ENCODE results near the gene KHK. TPM values are rescaled to one million over a fixed set of nuclear protein-coding genes. Genes with fewer than 3 reads are reported as not detected.
A peak's percentile ranks its signal among the peaks of the same experiment; 100 is the strongest.

Gene KHK
- total and polyA plus RNA-seq, 9 of the 15 experiments (the other 6 are each of a cell fraction or from before 2014, with no cell fraction given) = 1.5 to 10.7 (median 5.2) TPM

DNA sequence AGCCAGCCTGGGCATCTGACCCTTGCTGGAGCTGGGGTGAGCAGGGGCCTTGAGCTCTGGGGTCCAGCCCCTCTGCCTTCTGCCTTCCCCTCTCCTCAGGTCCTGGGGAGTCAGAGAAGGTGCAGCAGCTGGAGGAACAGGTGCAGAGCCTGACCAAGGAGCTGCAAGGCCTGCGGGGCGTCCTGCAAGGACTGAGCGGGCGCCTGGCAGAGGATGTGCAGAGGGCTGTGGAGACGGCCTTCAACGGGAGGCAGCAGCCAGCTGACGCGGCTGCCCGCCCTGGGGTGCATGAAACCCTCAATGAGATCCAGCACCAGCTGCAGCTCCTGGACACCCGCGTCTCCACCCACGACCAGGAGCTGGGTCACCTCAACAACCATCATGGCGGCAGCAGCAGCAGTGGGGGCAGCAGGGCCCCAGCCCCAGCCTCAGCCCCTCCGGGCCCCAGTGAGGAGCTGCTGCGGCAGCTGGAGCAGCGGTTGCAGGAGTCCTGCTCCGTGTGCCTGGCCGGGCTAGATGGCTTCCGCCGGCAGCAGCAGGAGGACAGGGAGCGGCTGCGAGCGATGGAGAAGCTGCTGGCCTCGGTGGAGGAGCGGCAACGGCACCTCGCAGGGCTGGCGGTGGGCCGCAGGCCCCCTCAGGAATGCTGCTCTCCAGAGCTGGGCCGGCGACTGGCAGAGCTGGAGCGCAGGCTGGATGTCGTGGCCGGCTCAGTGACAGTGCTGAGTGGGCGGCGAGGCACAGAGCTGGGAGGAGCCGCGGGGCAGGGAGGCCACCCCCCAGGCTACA lies 4.4 kb upstream of the KHK start:
- H3K79me2 ChIP-seq (ENCODE audit: control insufficient read depth, insufficient read depth, low read length) = peaks cover 4% of the 10 kb centered on the region; the same call in 1 of the 3 replicates
- H2AFZ ChIP-seq (ENCODE audit: low read depth, low read length) = peak overlapping the region; percentile 90; the same call in 1 of the 2 replicates
- peaks cover 4% of the 10 kb centered on the region for H3K9me1 ChIP-seq (ENCODE audit: control insufficient read depth, insufficient read depth, low read length)
- intact Hi-C loops (cut with micrococcal nuclease) = loop anchor here (1.0 to 2.0 kb wide), 3 partner anchors 31 to 235 kb away; partner anchors contain the start of gene AGBL5
- no peaks in the 10 kb centered on the region for H4K20me1 ChIP-seq (replicated peaks; ENCODE audit: control insufficient read depth, insufficient read depth, low read length)
- 73% methylated on average over 24 of the region's 38 CpGs for WGBS (ENCODE audit: insufficient coverage, low coverage, missing lambda C conversion rate)
- no peak overlapping the region for H3K4me3 ChIP-seq
- CTCF ChIA-PET (ENCODE audit: low intra/inter-chr PET ratio) = no interaction called here
- no TSS peak for BruUV-seq (replicated peaks)
- ATAC-seq (no peak), DNase-seq (ENCODE audit: extremely low read depth in 1 of 4, low spot score in 3 of 4) (peak; percentile 41 to 56 (median 54)), FAIRE-seq (no peak)
- in situ Hi-C loops (cut with MboI) = no loop called here
- TF ChIP-seq NR4A1 (CRISPR knock-in tag; IDR thresholded peaks at IDR 0.05) = peak; percentile 9; the same call in 1 of the 2 replicates
- no peak for TF ChIP-seq NR4A1 (tag; IDR thresholded peaks at IDR 0.05)
- TF ChIP-seq ERF (CRISPR knock-in tag; IDR thresholded peaks at IDR 0.05) = 0 out of 2 replicates have a peak, but pooled peaks have one; percentile 47
- no peak for TF ChIP-seq NEUROD1 (IDR thresholded peaks at IDR 0.05; ENCODE audit: borderline replicate concordance, low read depth, low read length, partially characterized antibody)
- peak; percentile 45; the same call in 1 of the 2 replicates for TF ChIP-seq POLR2G (IDR thresholded peaks at IDR 0.05; ENCODE audit: low read depth, low read length)
- 0 out of 2 replicates have a peak, but pooled peaks have one; percentile 39 for TF ChIP-seq DMBX1 (CRISPR knock-in tag; IDR thresholded peaks at IDR 0.05; ENCODE audit: borderline replicate concordance)
- no peak for TF ChIP-seq NFE2L1 (tag; IDR thresholded peaks at IDR 0.05; ENCODE audit: borderline replicate concordance, low read depth)
- peak; percentile 78 for TF ChIP-seq EGR1 (conservative IDR thresholded peaks at IDR 0.05)
- TF ChIP-seq, protein P1, sequence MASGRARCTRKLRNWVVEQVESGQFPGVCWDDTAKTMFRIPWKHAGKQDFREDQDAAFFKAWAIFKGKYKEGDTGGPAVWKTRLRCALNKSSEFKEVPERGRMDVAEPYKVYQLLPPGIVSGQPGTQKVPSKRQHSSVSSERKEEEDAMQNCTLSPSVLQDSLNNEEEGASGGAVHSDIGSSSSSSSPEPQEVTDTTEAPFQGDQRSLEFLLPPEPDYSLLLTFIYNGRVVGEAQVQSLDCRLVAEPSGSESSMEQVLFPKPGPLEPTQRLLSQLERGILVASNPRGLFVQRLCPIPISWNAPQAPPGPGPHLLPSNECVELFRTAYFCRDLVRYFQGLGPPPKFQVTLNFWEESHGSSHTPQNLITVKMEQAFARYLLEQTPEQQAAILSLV (tag; IDR thresholded peaks at IDR 0.05) = no peak
- TF ChIP-seq, protein P2, sequence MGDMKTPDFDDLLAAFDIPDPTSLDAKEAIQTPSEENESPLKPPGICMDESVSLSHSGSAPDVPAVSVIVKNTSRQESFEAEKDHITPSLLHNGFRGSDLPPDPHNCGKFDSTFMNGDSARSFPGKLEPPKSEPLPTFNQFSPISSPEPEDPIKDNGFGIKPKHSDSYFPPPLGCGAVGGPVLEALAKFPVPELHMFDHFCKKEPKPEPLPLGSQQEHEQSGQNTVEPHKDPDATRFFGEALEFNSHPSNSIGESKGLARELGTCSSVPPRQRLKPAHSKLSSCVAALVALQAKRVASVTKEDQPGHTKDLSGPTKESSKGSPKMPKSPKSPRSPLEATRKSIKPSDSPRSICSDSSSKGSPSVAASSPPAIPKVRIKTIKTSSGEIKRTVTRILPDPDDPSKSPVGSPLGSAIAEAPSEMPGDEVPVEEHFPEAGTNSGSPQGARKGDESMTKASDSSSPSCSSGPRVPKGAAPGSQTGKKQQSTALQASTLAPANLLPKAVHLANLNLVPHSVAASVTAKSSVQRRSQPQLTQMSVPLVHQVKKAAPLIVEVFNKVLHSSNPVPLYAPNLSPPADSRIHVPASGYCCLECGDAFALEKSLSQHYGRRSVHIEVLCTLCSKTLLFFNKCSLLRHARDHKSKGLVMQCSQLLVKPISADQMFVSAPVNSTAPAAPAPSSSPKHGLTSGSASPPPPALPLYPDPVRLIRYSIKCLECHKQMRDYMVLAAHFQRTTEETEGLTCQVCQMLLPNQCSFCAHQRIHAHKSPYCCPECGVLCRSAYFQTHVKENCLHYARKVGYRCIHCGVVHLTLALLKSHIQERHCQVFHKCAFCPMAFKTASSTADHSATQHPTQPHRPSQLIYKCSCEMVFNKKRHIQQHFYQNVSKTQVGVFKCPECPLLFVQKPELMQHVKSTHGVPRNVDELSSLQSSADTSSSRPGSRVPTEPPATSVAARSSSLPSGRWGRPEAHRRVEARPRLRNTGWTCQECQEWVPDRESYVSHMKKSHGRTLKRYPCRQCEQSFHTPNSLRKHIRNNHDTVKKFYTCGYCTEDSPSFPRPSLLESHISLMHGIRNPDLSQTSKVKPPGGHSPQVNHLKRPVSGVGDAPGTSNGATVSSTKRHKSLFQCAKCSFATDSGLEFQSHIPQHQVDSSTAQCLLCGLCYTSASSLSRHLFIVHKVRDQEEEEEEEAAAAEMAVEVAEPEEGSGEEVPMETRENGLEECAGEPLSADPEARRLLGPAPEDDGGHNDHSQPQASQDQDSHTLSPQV (IDR thresholded peaks at IDR 0.05) = 0 out of 2 replicates have a peak, but pooled peaks have one; percentile 43
- TF ChIP-seq FIP1L1 (IDR thresholded peaks at IDR 0.05; ENCODE audit: low read depth, low read length, poor library complexity, severe bottlenecking) = peak; percentile 8
- peak overlapping the region; percentile 78; the same call in 1 of the 2 replicates for H3K4me2 ChIP-seq (ENCODE audit: insufficient read depth, low read length)
- peak overlapping the region; percentile 87 for H3K27ac ChIP-seq (ENCODE audit: extremely low read depth, low read depth, low read length)
- no peaks in the 10 kb centered on the region for H3K9me3 ChIP-seq (replicated peaks; ENCODE audit: control insufficient read depth, insufficient read depth, low read depth, low read length)
- no peaks in the 10 kb centered on the region for H3K27me3 ChIP-seq (ENCODE audit: control insufficient read depth in 2 of 2, insufficient read depth in 2 of 2, low read length in 2 of 2)
- peaks cover 44 to 73% of the 10 kb centered on the region in 2 experiments for H3K4me1 ChIP-seq (replicated peaks in 1 of 2; ENCODE audit: control insufficient read depth in 2 of 2, insufficient read depth in 2 of 2, low read length in 2 of 2)
- H3K9ac ChIP-seq (ENCODE audit: insufficient read depth in 1 of 2, low read depth in 2 of 2, low read length in 2 of 2) = peak overlapping the region; percentile 62 to 84
- no peaks in the 10 kb centered on the region for H3K36me3 ChIP-seq (ENCODE audit: control insufficient read depth, insufficient read depth, low read length)
- POLR2A ChIA-PET = interaction anchor here (0.6 to 2.3 kb wide), 15 partner anchors 10 to 209 kb away, joined by 3 to 11 read pairs (median 5); partner anchors contain the start of gene OST4
